HepG2 (cell line): ENCODE results near the gene LYRM7.

Experiments
- MXI1 ChIP-seq: IDR thresholded peaks from 3 replicates; pipeline ENCODE4 v1.6.1; 2012; ENCODE audit warnings: low read depth, low read length, inconsistent platforms, borderline replicate concordance
- POLR2AphosphoS5 ChIP-seq: IDR thresholded peaks from 2 replicates; pipeline ENCODE4 v1.6.1; 2012; ENCODE audit warnings: low read depth, low read length
- SP1 ChIP-seq, 2 experiments: fragments of 450-650 bp in 1 of 2; sonication (generic) in 1 of 2; formaldehyde crosslinking in 1 of 2; IDR thresholded peaks; 2 replicates each; pipeline versions ENCODE4 v1.4.0 to v1.6.1; 2016 to 2020; ENCODE audit warnings: missing genetic modification reagents in 1 of 2
- TBX2 ChIP-seq: sonication (generic); formaldehyde crosslinking; IDR thresholded peaks from 2 replicates; pipeline ENCODE4 v1.5.0; 2020; ENCODE audit warnings: missing genetic modification reagents, mild to moderate bottlenecking, borderline replicate concordance
- ZFX ChIP-seq: sonication (generic); formaldehyde crosslinking; IDR thresholded peaks from 2 replicates; pipeline ENCODE4 v1.4.0; 2020; ENCODE audit warnings: mild to moderate bottlenecking, low read depth, missing genetic modification reagents, moderate library complexity
- ZNF350 ChIP-seq: sonication (generic); formaldehyde crosslinking; IDR thresholded peaks from 2 replicates; pipeline ENCODE4 v1.4.0; 2020; ENCODE audit warnings: mild to moderate bottlenecking, low read depth, missing genetic modification reagents, borderline replicate concordance
- ZNF747 ChIP-seq: sonication (generic); formaldehyde crosslinking; IDR thresholded peaks from 2 replicates; pipeline ENCODE4 v1.8.1; 2023; ENCODE audit warnings: missing genetic modification reagents, mild to moderate bottlenecking, borderline replicate concordance
- TF ChIP-seq, protein P1 (sequence below): IDR thresholded peaks from 2 replicates; pipeline ENCODE4 v1.6.1; 2012; ENCODE audit warnings: inconsistent platforms
- TF ChIP-seq, protein P2 (sequence below): sonication (generic); formaldehyde crosslinking; IDR thresholded peaks from 2 replicates; pipeline ENCODE4 v1.4.0; 2020; ENCODE audit warnings: missing genetic modification reagents, mild to moderate bottlenecking, borderline replicate concordance
- TF ChIP-seq, protein P3 (sequence below): sonication (generic); formaldehyde crosslinking; IDR thresholded peaks from 2 replicates; pipeline ENCODE4 v1.4.0; 2020; ENCODE audit warnings: missing genetic modification reagents, borderline replicate concordance
- TF ChIP-seq, protein P4 (sequence below), 2 experiments: sonication (generic) in 1 of 2; formaldehyde crosslinking in 1 of 2; IDR thresholded peaks; 2 replicates each; pipeline versions ENCODE4 v1.4.0 to v1.6.1; 2018 to 2020; ENCODE audit warnings: missing genetic modification reagents in 2 of 2, borderline replicate concordance in 1 of 2, low read depth in 1 of 2, mild to moderate bottlenecking in 1 of 2, missing biosample characterization in 1 of 2
- TF ChIP-seq, protein P5 (sequence below): sonication (generic); formaldehyde crosslinking; IDR thresholded peaks from 2 replicates; pipeline ENCODE4 v1.5.0; 2020; ENCODE audit warnings: mild to moderate bottlenecking, missing genetic modification reagents, moderate library complexity
- TF ChIP-seq, protein P6 (sequence below): sonication (generic); formaldehyde crosslinking; IDR thresholded peaks from 2 replicates; pipeline ENCODE4 v1.4.0; 2020; ENCODE audit warnings: missing genetic modification reagents
- TF ChIP-seq, protein P7 (sequence below): sonication (generic); formaldehyde crosslinking; IDR thresholded peaks from 2 replicates; pipeline ENCODE4 v1.4.0; 2020; ENCODE audit warnings: mild to moderate bottlenecking, missing genetic modification reagents

DNA sequence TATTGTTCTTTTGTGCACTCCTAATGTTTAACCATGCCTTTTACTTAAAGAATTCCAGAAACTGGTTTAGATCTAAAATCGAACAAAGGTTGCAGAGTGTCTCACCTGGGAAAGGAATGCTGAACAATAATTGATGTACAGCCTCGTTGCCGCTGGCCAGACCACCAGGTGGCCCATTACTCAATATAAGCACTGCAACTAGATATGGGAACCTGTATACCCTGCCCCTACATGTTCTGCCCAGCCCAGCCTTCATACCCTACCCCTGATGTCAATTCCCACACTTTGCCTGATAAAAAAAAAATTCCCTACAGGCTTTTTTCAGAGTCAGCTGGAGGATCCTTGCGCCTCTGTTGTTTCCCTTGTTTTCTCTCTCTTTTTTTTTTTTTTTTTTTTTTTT, 19.5 kb upstream of the LYRM7 start:
- TF ChIP-seq TBX2 (CRISPR knock-in tag) (no peak), ZNF350 (no peak), SP1 (IDR thresholded peaks at IDR 0.05) (no peak), SP1 (CRISPR knock-in tag; IDR thresholded peaks at IDR 0.05) (no peak), POLR2AphosphoS5 (no peak), MXI1 (no peak), ZFX (CRISPR knock-in tag) (no peak), ZNF747 (CRISPR knock-in tag) (no peak)
- TF ChIP-seq, protein P1, sequence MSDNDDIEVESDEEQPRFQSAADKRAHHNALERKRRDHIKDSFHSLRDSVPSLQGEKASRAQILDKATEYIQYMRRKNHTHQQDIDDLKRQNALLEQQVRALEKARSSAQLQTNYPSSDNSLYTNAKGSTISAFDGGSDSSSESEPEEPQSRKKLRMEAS, result no peak
- TF ChIP-seq, protein P2, sequence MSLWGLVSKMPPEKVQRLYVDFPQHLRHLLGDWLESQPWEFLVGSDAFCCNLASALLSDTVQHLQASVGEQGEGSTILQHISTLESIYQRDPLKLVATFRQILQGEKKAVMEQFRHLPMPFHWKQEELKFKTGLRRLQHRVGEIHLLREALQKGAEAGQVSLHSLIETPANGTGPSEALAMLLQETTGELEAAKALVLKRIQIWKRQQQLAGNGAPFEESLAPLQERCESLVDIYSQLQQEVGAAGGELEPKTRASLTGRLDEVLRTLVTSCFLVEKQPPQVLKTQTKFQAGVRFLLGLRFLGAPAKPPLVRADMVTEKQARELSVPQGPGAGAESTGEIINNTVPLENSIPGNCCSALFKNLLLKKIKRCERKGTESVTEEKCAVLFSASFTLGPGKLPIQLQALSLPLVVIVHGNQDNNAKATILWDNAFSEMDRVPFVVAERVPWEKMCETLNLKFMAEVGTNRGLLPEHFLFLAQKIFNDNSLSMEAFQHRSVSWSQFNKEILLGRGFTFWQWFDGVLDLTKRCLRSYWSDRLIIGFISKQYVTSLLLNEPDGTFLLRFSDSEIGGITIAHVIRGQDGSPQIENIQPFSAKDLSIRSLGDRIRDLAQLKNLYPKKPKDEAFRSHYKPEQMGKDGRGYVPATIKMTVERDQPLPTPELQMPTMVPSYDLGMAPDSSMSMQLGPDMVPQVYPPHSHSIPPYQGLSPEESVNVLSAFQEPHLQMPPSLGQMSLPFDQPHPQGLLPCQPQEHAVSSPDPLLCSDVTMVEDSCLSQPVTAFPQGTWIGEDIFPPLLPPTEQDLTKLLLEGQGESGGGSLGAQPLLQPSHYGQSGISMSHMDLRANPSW (CRISPR knock-in tag), result no peak
- TF ChIP-seq, protein P3, sequence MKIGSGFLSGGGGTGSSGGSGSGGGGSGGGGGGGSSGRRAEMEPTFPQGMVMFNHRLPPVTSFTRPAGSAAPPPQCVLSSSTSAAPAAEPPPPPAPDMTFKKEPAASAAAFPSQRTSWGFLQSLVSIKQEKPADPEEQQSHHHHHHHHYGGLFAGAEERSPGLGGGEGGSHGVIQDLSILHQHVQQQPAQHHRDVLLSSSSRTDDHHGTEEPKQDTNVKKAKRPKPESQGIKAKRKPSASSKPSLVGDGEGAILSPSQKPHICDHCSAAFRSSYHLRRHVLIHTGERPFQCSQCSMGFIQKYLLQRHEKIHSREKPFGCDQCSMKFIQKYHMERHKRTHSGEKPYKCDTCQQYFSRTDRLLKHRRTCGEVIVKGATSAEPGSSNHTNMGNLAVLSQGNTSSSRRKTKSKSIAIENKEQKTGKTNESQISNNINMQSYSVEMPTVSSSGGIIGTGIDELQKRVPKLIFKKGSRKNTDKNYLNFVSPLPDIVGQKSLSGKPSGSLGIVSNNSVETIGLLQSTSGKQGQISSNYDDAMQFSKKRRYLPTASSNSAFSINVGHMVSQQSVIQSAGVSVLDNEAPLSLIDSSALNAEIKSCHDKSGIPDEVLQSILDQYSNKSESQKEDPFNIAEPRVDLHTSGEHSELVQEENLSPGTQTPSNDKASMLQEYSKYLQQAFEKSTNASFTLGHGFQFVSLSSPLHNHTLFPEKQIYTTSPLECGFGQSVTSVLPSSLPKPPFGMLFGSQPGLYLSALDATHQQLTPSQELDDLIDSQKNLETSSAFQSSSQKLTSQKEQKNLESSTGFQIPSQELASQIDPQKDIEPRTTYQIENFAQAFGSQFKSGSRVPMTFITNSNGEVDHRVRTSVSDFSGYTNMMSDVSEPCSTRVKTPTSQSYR (CRISPR knock-in tag), result no peak
- TF ChIP-seq, protein P4, sequence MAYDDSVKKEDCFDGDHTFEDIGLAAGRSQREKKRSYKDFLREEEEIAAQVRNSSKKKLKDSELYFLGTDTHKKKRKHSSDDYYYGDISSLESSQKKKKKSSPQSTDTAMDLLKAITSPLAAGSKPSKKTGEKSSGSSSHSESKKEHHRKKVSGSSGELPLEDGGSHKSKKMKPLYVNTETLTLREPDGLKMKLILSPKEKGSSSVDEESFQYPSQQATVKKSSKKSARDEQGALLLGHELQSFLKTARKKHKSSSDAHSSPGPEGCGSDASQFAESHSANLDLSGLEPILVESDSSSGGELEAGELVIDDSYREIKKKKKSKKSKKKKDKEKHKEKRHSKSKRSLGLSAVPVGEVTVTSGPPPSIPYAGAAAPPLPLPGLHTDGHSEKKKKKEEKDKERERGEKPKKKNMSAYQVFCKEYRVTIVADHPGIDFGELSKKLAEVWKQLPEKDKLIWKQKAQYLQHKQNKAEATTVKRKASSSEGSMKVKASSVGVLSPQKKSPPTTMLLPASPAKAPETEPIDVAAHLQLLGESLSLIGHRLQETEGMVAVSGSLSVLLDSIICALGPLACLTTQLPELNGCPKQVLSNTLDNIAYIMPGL (CRISPR knock-in tag; IDR thresholded peaks at IDR 0.05; ENCODE audit: borderline replicate concordance in 1 of 2, low read depth in 1 of 2), result no peak
- TF ChIP-seq, protein P5, sequence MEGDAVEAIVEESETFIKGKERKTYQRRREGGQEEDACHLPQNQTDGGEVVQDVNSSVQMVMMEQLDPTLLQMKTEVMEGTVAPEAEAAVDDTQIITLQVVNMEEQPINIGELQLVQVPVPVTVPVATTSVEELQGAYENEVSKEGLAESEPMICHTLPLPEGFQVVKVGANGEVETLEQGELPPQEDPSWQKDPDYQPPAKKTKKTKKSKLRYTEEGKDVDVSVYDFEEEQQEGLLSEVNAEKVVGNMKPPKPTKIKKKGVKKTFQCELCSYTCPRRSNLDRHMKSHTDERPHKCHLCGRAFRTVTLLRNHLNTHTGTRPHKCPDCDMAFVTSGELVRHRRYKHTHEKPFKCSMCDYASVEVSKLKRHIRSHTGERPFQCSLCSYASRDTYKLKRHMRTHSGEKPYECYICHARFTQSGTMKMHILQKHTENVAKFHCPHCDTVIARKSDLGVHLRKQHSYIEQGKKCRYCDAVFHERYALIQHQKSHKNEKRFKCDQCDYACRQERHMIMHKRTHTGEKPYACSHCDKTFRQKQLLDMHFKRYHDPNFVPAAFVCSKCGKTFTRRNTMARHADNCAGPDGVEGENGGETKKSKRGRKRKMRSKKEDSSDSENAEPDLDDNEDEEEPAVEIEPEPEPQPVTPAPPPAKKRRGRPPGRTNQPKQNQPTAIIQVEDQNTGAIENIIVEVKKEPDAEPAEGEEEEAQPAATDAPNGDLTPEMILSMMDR (CRISPR knock-in tag), result no peak
- TF ChIP-seq, protein P6, sequence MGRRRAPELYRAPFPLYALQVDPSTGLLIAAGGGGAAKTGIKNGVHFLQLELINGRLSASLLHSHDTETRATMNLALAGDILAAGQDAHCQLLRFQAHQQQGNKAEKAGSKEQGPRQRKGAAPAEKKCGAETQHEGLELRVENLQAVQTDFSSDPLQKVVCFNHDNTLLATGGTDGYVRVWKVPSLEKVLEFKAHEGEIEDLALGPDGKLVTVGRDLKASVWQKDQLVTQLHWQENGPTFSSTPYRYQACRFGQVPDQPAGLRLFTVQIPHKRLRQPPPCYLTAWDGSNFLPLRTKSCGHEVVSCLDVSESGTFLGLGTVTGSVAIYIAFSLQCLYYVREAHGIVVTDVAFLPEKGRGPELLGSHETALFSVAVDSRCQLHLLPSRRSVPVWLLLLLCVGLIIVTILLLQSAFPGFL, result no peak
- TF ChIP-seq, protein P7, sequence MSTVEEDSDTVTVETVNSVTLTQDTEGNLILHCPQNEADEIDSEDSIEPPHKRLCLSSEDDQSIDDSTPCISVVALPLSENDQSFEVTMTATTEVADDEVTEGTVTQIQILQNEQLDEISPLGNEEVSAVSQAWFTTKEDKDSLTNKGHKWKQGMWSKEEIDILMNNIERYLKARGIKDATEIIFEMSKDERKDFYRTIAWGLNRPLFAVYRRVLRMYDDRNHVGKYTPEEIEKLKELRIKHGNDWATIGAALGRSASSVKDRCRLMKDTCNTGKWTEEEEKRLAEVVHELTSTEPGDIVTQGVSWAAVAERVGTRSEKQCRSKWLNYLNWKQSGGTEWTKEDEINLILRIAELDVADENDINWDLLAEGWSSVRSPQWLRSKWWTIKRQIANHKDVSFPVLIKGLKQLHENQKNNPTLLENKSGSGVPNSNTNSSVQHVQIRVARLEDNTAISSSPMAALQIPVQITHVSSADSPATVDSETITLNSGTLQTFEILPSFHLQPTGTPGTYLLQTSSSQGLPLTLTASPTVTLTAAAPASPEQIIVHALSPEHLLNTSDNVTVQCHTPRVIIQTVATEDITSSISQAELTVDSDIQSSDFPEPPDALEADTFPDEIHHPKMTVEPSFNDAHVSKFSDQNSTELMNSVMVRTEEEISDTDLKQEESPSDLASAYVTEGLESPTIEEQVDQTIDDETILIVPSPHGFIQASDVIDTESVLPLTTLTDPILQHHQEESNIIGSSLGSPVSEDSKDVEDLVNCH (CRISPR knock-in tag), result no peak
